ENCODE results near the gene SMG7.

The SMG7 gene

DNA sequence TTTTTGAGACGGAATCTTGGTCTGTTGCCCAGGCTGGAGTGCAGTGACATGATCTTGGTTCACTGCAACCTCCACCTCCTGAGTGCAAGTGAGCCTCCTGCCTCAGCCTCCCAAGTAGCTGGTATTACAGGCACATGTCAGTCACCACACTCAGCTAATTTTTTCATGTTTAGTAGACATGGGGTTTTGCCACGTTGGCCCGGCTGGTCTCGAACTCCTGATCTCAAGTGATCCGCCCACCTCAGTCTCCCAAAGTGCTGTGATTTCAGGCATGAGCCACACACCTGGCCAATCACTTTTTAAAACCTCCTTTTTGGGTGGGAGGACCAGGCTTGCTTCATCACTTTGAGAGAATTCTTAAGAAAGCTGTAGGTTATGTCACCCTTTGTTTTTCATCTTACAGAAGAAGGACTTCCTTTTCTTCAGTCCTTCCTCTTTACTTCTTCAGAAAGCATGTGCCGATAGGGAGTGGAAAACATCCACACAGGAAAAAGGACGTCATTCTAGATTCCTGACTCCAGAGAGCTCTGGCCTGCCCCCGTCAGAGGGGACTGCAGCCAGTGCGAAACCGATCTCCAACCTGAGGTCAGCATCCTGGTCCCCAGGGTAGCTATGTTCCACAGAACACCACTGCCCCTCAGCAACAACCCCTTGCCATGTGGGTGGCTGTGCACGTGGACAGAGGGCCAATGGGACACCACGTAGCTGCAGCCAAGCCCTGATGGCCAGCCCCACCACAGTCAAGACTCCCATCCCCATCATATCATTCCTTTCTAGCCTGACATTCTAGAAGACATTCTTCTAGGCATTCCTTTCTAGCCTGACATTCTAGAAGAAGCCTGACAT, 96.1 kb downstream of the SMG7 start:
- no peak for DNase-seq

DNA sequence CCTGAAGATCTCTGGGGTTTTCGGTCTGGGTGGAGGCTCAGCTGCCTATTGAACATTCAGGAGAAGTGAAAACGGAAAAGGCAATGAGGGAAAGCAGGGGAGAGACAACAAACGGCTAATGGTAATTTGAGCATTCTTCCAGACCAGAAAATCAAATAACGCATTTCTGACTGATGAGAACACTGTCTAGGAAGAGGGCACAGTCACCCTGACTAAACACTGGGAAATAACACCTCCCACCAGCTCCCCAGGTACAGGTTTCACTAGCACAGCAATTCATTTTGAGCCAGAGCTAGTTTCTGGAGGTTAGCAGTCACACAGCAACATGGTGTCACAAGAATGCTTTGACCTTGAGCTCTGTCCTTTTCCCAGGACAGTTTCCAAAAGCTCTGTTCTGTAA, 96.8 kb downstream of the SMG7 start:
- DNase-seq = no peak

DNA sequence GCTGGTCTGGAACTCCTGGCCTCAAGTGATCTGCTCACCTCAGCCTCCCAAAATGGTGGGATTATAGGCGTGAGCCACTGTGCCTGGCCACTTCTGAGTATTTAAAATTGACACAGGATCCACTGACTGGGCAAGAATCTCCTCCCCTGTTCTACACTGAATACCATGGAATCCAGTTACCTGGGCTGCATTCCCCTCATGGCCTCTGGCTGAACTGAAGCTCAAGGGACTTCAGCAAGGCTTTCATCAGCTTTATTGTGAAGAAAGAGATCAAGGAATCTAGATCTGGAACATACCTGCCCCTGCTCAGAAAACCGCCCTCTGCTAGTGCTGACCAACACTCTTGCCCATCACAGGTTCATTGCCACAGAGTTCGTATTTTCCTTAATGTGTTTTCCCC, 97.5 kb downstream of the SMG7 start:
- no peak for DNase-seq

GRCh38 chr1:183570451-183570850, 98.2 kb downstream of the SMG7 start:
- no peak for DNase-seq

- no peak for DNase-seq
Observed at GRCh38 chr1:183571678-183572268, 99.5 kb downstream of the SMG7 start.

GRCh38 chr1:183572721-183573120, 100.4 kb downstream of the SMG7 start:
- no peak for DNase-seq

DNA sequence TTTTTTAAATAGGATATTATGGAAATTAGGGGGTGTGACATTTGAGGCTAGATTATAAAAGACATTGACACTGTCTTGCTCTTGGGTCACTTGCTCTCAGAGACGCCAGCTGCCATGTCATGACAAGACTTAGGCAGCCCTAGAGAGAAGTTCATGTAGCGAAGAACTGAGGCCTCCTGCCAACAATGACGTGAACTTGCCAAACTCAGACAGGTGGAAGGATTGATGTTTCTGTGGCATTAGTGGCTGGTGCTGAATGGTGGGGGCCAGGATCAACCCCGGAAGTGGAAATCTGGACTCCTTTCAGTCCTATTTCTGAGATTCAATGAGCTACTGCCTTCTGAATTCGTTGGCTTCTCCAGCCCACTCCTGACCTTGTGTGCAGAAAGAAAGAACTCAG, 103.3 kb downstream of the SMG7 start:
- no peak for DNase-seq

DNA sequence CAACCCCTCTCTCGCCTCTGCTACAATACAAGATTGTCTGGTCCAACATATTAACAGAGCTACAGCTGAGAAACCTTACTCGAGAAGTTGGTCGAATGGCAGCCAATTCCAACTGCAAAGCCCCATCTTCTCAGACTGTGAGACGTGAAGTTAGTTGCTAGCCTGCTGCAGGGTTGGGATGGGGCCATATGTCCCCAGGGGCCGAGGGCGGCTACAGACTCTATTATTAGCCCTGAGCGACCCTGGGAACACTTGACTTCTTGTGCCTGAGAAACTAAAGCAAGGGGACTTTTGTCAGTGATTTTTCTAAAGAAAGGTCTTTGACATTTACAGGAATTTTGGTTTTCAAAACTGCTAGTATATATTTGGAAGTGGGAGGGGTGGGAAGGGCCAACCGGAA, 104.2 kb downstream of the SMG7 start:
- no peak for DNase-seq

GRCh38 chr1:183577897-183578465, 105.7 kb downstream of the SMG7 start:
- DNase-seq = no peak

DNA sequence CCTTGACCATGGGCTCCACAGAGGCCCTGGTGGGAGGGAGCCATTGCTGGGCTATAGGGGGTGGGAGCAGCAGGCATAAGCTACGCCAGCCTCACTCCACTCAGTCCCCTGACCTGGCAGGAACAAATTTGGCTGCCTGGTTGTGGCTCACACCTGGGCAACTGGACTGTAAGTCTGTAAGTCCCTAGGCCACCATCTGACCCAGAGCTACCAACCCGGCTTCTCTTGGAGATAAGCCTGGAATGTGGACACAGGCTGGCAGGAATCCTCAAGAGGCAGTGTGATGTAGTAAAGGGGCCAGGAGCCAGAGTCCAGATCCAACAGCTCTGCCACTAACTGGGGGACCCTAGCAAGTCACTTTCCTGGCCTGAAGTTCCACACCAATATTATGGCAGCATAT, 106.6 kb downstream of the SMG7 start:
- no peak for DNase-seq

GRCh38 chr1:183580281-183580682, 108.0 kb downstream of the SMG7 start:
- DNase-seq = peak; percentile 60

GRCh38 chr1:183582021-183582713, 109.9 kb downstream of the SMG7 start:
- DNase-seq = no peak

GRCh38 chr1:183583466-183583865, 111.2 kb downstream of the SMG7 start:
- DNase-seq = peak; percentile 54

GRCh38 chr1:183584147-183584546, 111.8 kb downstream of the SMG7 start:
- no peak for DNase-seq

DNA sequence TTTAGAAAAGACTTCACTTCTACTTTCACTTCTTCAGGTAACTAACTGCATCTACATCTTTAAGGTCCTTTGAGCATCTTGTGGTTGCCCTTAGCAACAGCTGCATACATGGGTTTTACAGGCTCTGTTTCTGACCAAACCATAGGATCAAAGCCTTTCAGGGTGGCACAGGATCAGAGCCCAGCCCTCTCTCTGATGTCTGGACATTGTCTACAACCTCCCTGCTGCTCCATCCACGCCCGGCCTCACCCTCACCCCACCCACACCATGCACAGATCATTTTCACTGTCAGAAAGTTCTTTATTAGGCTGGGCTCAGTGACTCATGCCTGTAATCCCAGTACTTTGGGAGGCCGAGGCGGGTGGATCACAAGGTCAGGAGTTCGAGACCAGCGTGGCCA, 112.7 kb downstream of the SMG7 start:
- DNase-seq = no peak

- DNase-seq = no peak
Observed at GRCh38 chr1:183586455-183586854, 114.2 kb downstream of the SMG7 start.

GRCh38 chr1:183586926-183587325, 114.6 kb downstream of the SMG7 start:
- no peak for DNase-seq

DNA sequence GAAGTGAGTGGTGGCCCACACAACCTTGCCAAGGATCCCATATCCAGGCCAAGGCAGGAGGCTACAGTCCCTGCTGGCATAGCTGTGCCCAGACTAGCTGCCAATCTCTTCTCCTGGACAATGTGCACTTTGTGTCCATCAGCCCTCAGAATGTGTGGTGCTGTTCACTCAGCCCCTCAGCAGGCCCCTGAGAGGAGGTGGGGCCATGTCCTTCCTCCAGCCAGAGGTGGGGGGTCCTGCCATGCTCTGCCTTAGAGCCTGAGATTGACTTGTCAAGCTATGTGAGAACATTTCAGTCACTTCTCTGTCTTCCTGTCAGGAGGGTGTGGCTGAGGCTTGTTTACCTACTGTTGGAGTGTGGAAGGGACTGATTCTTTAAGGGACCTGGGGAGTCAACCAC, 116.5 kb downstream of the SMG7 start:
- no peak for DNase-seq

DNA sequence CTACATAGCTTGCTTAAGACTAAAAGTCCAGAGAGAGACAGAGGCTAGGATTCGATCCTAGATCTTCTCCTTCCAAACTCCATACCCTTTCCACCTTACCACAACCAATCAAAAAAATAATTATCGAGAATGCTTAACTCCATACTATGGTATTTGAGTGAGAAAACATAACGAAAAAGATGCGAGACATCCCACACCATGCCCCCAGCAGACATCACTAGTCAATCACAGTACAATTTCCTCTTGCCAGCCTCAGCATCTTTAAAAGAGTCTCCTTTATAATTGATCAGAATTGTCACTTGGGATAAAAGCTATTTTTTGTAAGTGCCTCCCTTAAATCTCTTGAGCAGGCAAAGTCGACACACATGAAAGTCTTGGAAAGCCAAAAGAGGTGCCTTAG, 117.1 kb downstream of the SMG7 start:
- no peak for DNase-seq

GRCh38 chr1:183589874-183590243, 117.6 kb downstream of the SMG7 start:
- no peak for DNase-seq

- peak; percentile 82 for DNase-seq
Observed at GRCh38 chr1:183590244-183591191, 118.2 kb downstream of the SMG7 start, which contains the start of gene NCF2. NCF2 (minus strand) TSS chr1:183590459; CDS start chr1:183590329, 130 bp downstream.

DNA sequence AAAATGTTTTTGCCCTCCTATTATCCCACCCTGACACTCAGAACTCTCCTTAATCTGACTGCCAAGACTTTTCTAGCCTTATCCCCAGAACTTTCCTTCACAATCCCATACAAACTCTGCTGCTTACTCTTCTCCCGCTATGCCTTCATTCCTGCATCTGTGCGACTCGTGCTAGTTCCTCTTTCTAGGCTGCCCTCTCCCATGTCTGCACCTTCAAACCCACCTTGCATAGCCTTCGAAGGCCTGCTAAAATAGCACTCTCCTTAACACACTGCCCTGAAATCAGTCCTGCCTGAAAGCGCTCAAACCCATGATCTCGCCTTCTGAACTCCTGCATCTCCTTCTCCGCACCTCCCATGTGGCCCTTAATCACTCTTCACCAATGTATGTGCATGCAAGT, 120.4 kb downstream of the SMG7 start:
- DNase-seq = no peak

Measured in CD4-positive, alpha-beta T cell treated with Interleukin-15 for 1 hour (primary cell).